Hepatocyte (in vitro differentiated cells): ENCODE data around the gene TIE1.

Experiments used
- EZH2 ChIP-seq: fragments of 200-600 bp; sonication (generic); IDR thresholded peaks from 2 replicates; pipeline ENCODE4 v1.6.1; 2016; ENCODE audit warnings: antibody characterized with exemption, mild to moderate bottlenecking, borderline replicate concordance
- EZH2phosphoT487 ChIP-seq: fragments of 200-600 bp; sonication (generic); IDR thresholded peaks from one replicate; pipeline ENCODE4 v1.6.1; 2018; ENCODE audit warnings: antibody characterized with exemption, mild to moderate bottlenecking, low read depth, moderate library complexity; ENCODE audit not compliant: unreplicated experiment, severe bottlenecking
- TF ChIP-seq, protein P1 (sequence below): fragments of 200-600 bp; sonication (generic); IDR thresholded peaks from 2 replicates; pipeline ENCODE4 v1.5.1; 2016; ENCODE audit warnings: antibody characterized with exemption, mild to moderate bottlenecking; ENCODE audit not compliant: poor library complexity

DNA sequence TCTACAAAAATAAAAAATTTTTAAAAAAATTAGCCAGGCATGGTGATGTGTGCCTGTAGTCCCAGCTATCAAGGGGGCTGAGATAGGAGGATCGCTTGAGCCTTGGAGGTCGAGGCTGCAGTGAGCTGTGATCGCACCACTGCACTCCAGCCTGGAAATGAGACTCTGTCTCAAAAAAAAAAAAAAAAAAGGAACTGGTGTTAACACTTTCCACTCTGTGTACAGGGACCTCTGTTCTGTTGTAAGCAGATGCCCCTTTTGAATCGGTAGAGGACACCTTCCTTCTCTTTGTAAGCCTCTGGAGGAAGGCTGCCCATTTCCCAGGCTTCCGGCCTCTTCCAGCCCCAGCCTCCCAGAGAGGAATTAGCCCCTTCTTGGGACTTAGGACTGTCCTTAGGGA is 8.1 kb upstream of the TIE1 start:
- TF ChIP-seq, protein P1, sequence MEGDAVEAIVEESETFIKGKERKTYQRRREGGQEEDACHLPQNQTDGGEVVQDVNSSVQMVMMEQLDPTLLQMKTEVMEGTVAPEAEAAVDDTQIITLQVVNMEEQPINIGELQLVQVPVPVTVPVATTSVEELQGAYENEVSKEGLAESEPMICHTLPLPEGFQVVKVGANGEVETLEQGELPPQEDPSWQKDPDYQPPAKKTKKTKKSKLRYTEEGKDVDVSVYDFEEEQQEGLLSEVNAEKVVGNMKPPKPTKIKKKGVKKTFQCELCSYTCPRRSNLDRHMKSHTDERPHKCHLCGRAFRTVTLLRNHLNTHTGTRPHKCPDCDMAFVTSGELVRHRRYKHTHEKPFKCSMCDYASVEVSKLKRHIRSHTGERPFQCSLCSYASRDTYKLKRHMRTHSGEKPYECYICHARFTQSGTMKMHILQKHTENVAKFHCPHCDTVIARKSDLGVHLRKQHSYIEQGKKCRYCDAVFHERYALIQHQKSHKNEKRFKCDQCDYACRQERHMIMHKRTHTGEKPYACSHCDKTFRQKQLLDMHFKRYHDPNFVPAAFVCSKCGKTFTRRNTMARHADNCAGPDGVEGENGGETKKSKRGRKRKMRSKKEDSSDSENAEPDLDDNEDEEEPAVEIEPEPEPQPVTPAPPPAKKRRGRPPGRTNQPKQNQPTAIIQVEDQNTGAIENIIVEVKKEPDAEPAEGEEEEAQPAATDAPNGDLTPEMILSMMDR, result no peak
- TF ChIP-seq EZH2, result no peak
- no peak for TF ChIP-seq EZH2phosphoT487
